ENCODE measurements around the gene TREH.

DNA sequence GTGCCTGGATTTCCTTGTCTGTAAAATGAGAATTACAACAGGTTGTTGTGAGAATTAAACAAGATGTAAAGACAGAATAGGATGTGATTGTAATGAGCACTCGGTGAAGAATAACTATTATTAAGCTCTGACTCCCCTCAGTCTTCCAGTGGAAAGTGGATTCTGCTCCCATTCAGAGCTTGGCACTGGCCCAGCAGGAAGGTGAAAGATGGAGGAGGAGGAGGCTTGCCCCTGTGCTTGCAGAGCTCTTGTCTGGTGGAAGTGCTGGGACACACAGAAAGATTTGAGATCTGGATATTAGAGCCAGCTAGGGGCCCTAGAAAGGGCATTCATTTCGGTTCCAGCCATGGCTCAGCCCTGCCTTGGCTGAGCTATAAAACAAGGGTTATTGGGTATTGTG is 43.8 kb downstream of the TREH start:
- TF ChIP-seq, protein P1, sequence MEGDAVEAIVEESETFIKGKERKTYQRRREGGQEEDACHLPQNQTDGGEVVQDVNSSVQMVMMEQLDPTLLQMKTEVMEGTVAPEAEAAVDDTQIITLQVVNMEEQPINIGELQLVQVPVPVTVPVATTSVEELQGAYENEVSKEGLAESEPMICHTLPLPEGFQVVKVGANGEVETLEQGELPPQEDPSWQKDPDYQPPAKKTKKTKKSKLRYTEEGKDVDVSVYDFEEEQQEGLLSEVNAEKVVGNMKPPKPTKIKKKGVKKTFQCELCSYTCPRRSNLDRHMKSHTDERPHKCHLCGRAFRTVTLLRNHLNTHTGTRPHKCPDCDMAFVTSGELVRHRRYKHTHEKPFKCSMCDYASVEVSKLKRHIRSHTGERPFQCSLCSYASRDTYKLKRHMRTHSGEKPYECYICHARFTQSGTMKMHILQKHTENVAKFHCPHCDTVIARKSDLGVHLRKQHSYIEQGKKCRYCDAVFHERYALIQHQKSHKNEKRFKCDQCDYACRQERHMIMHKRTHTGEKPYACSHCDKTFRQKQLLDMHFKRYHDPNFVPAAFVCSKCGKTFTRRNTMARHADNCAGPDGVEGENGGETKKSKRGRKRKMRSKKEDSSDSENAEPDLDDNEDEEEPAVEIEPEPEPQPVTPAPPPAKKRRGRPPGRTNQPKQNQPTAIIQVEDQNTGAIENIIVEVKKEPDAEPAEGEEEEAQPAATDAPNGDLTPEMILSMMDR (IDR thresholded peaks at IDR 0.05), result no peak
- no peak for TF ChIP-seq EP300 (IDR thresholded peaks at IDR 0.05)

Data from esophagus muscularis mucosa (tissue), 3 donors.